Right lobe of liver (tissue), 4 donors: ENCODE data around the gene SOWAHC.

Source experiments
- CTCF ChIP-seq, 4 donors: fragments of 200-600 bp in 3 of 4; fragments of 450-650 bp in 1 of 4; IDR thresholded peaks; one replicate each; pipeline versions ENCODE4 v1.5.1 to v1.8.0; 2016 to 2022; ENCODE audit warnings: antibody characterized with exemption in 4 of 4, mild to moderate bottlenecking in 2 of 4
- POLR2A ChIP-seq: fragments of 450-650 bp; IDR thresholded peaks from one replicate; pipeline ENCODE4 v1.6.1; 2017; ENCODE audit warnings: antibody characterized with exemption, mild to moderate bottlenecking
- donor health status: DM: no; HTN: no; CAD: no.
- donor health status: DM: no; HTN: no; CAD: no.
- donor health status: DM: no; HTN: yes; CAD: no.

- TF ChIP-seq CTCF (IDR thresholded peaks at IDR 0.05) (no peak), POLR2A (no peak)
Observed at GRCh38 chr2:109663721-109664120, 49.6 kb downstream of the SOWAHC start.
